PC-3 (cell line): ENCODE results near the gene CACNA1I. TPM values are rescaled to one million over a fixed set of nuclear protein-coding genes. Genes with fewer than 3 reads are reported as not detected.

Experiments used
- ATAC-seq: fragments of 200-7000 bp; cut with Tn5 transposase; 2 replicates; pipeline ENCODE4 v1.9.1; 2020; ENCODE audit warnings: mild to moderate bottlenecking, moderate library complexity
- BruUV-seq: library from RNA; stranded (reverse); fragments of 400-500 nt; replicated peaks from 2 replicates; lab custom pipeline; 2021; lab: Mats Ljungman, UMichigan
- CTCF ChIA-PET: fragments of 300-600 bp; sonication (Branson Sonifier 250); formaldehyde crosslinking; loops from one replicate; lab custom pipeline; 2022; ENCODE audit warnings: antibody characterized with exemption; lab: Charles Lee
- POLR2A ChIA-PET: fragments of 300-600 bp; sonication (Branson Sonifier 250); formaldehyde crosslinking; loops from one replicate; lab custom pipeline; 2022; ENCODE audit warnings: antibody characterized with exemption; ENCODE audit not compliant: unreplicated experiment; lab: Charles Lee
- DNase-seq: peaks from one replicate; pipeline ENCODE4 v3.0.0-alpha.2; 2015
- H2AFZ ChIP-seq: fragments of 300-600 bp; sonication (generic); 2 replicates; pipeline ENCODE4 v1.6.0; 2016; ENCODE audit warnings: antibody characterized with exemption, low read length
- H3F3A ChIP-seq: fragments of 300-600 bp; sonication (generic); one replicate; pipeline ENCODE4 v1.6.0; 2017; ENCODE audit warnings: antibody characterized with exemption, low read length, control low read depth, mild to moderate bottlenecking; ENCODE audit not compliant: unreplicated experiment
- H3K27ac ChIP-seq: fragments of 300-600 bp; sonication (generic); 2 replicates; pipeline ENCODE4 v1.5.1; 2016; ENCODE audit warnings: mild to moderate bottlenecking, low read length
- H3K27me3 ChIP-seq: fragments of 300-600 bp; sonication (generic); 2 replicates; pipeline ENCODE4 v1.6.1; 2016; ENCODE audit warnings: low read length, mixed read lengths
- H3K36me3 ChIP-seq: fragments of 300-600 bp; sonication (generic); 2 replicates; pipeline ENCODE4 v1.6.1; 2016; ENCODE audit warnings: low read depth, mixed run types, low read length, mixed read lengths
- H3K4me1 ChIP-seq: fragments of 300-600 bp; sonication (generic); 2 replicates; pipeline ENCODE4 v1.5.1; 2016; ENCODE audit warnings: low read length; ENCODE audit not compliant: insufficient read depth
- H3K4me2 ChIP-seq: fragments of 300-600 bp; sonication (generic); 2 replicates; pipeline ENCODE4 v1.6.0; 2016; ENCODE audit warnings: low read length
- H3K4me3 ChIP-seq: fragments of 300-600 bp; sonication (generic); 2 replicates; pipeline ENCODE4 v1.5.1; 2016; ENCODE audit warnings: mild to moderate bottlenecking, low read length, mixed read lengths
- H3K79me2 ChIP-seq: fragments of 300-600 bp; sonication (generic); 2 replicates; pipeline ENCODE4 v1.6.1; 2017; ENCODE audit warnings: low read length, mixed read lengths
- H3K9ac ChIP-seq: fragments of 300-600 bp; sonication (generic); 2 replicates; pipeline ENCODE4 v1.6.0; 2016; ENCODE audit warnings: mild to moderate bottlenecking, low read length
- H3K9me2 ChIP-seq: fragments of 300-600 bp; sonication (generic); replicated peaks from 2 replicates; pipeline ENCODE4 v1.6.1; 2016; ENCODE audit warnings: mixed run types, low read length, mixed read lengths
- H3K9me3 ChIP-seq: fragments of 300-600 bp; sonication (generic); 2 replicates; pipeline ENCODE4 v1.6.1; 2016; ENCODE audit warnings: low read length, mixed read lengths
- H4K20me1 ChIP-seq: fragments of 300-600 bp; sonication (generic); 2 replicates; pipeline ENCODE4 v1.6.1; 2016; ENCODE audit warnings: low read length, mixed read lengths
- CTCF ChIP-seq: fragments of 300-600 bp; sonication (generic); conservative IDR thresholded peaks from 2 replicates; pipeline ENCODE4 v1.5.1; 2017; ENCODE audit warnings: antibody characterized with exemption, low read depth, mild to moderate bottlenecking, low read length
- EZH2 ChIP-seq: fragments of 300-600 bp; sonication (generic); IDR thresholded peaks from one replicate; pipeline ENCODE4 v1.6.1; 2017; ENCODE audit warnings: antibody characterized with exemption, mild to moderate bottlenecking, low read length; ENCODE audit not compliant: unreplicated experiment
- EZH2phosphoT487 ChIP-seq: fragments of 300-600 bp; sonication (generic); IDR thresholded peaks from 2 replicates; pipeline ENCODE4 v1.6.1; 2018; ENCODE audit warnings: mild to moderate bottlenecking, antibody characterized with exemption, low read length, borderline replicate concordance
- intact Hi-C: fragments of 100-400 bp; cut with micrococcal nuclease; formaldehyde crosslinking; loops from 2 replicates; pipeline ENCODE4 v1.9.0; 2023
- total RNA-seq: library from RNA; depleted of rRNA; stranded (reverse); fragments of >200 nt; gene quantifications from 2 replicates; pipeline ENCODE4 v1.2.3, GENCODE V29; 2014

Gene CACNA1I
- total RNA-seq, 1 experiment from 2014 or later, result not detected

GRCh38 chr22:39679652-39680051 lies 109.1 kb downstream of the CACNA1I start:
- Histone ChIP-seq H3K4me1 (peaks cover 5% of the 10 kb centered on the region), H2AFZ (no peak overlapping the region), H3K27ac (no peak overlapping the region), H3K4me2 (no peak overlapping the region), H4K20me1 (no peaks in the 10 kb centered on the region), H3K9ac (no peak overlapping the region), H3K79me2 (no peaks in the 10 kb centered on the region), H3K4me3 (no peak overlapping the region), H3K36me3 (no peaks in the 10 kb centered on the region), H3F3A (no peaks in the 10 kb centered on the region), H3K9me2 (no peaks in the 10 kb centered on the region), H3K9me3 (no peaks in the 10 kb centered on the region), H3K27me3 (no peaks in the 10 kb centered on the region)
- BruUV-seq, result no TSS peak
- ATAC-seq, result no peak
- no peak for DNase-seq
- POLR2A ChIA-PET, result no interaction called here
- TF ChIP-seq EZH2, result no peak
- no peak for TF ChIP-seq EZH2phosphoT487
- no peak for TF ChIP-seq CTCF
- CTCF ChIA-PET, result no interaction called here
- intact Hi-C loops, result no loop called here

GRCh38 chr22:39680486-39680885 lies 109.9 kb downstream of the CACNA1I start:
- H3K9ac ChIP-seq, result no peak overlapping the region
- DNase-seq, result no peak
- H3K9me3 ChIP-seq, result no peaks in the 10 kb centered on the region
- no peak for ATAC-seq
- H3K4me2 ChIP-seq, result no peak overlapping the region
- no peaks in the 10 kb centered on the region for H3K4me1 ChIP-seq
- no peaks in the 10 kb centered on the region for H3K36me3 ChIP-seq
- ChIA-PET POLR2A (no interaction called here), CTCF (no interaction called here)
- H3K27ac ChIP-seq, result no peak overlapping the region
- TF ChIP-seq EZH2phosphoT487 (no peak), CTCF (no peak), EZH2 (no peak)
- no peaks in the 10 kb centered on the region for H4K20me1 ChIP-seq
- no peaks in the 10 kb centered on the region for H3F3A ChIP-seq
- no TSS peak for BruUV-seq
- intact Hi-C loops, result no loop called here
- no peaks in the 10 kb centered on the region for H3K9me2 ChIP-seq
- H3K27me3 ChIP-seq, result no peaks in the 10 kb centered on the region
- no peaks in the 10 kb centered on the region for H3K79me2 ChIP-seq
- H3K4me3 ChIP-seq, result no peak overlapping the region
- no peak overlapping the region for H2AFZ ChIP-seq

- H3K9me2 ChIP-seq, result no peaks in the 10 kb centered on the region
- no TSS peak for BruUV-seq
- H4K20me1 ChIP-seq, result no peaks in the 10 kb centered on the region
- TF ChIP-seq CTCF (no peak), EZH2phosphoT487 (no peak), EZH2 (no peak)
- no peaks in the 10 kb centered on the region for H3K79me2 ChIP-seq
- no peaks in the 10 kb centered on the region for H3K36me3 ChIP-seq
- H3K9me3 ChIP-seq, result no peaks in the 10 kb centered on the region
- H3K27ac ChIP-seq, result no peak overlapping the region
- no peak overlapping the region for H2AFZ ChIP-seq
- ChIA-PET CTCF (no interaction called here), POLR2A (no interaction called here)
- no peaks in the 10 kb centered on the region for H3K27me3 ChIP-seq
- ATAC-seq (no peak), DNase-seq (no peak)
- intact Hi-C loops, result no loop called here
- no peaks in the 10 kb centered on the region for H3F3A ChIP-seq
- no peak overlapping the region for H3K4me3 ChIP-seq
- no peaks in the 10 kb centered on the region for H3K4me1 ChIP-seq
- H3K4me2 ChIP-seq, result no peak overlapping the region
- H3K9ac ChIP-seq, result no peak overlapping the region
These were observed 110.7 kb downstream of the CACNA1I start for GRCh38 chr22:39681038-39681861.
